Measurements from ENCODE around the gene CACNB1. TPM values are rescaled to one million over a fixed set of nuclear protein-coding genes. Genes with fewer than 3 reads are reported as not detected.

Gene CACNB1
- total RNA-seq, 3 donors from 2014 or later (not counting 1 experiment from before 2014, with no cell fraction given) = 23.7 to 28.5 (median 28.1) TPM

DNA sequence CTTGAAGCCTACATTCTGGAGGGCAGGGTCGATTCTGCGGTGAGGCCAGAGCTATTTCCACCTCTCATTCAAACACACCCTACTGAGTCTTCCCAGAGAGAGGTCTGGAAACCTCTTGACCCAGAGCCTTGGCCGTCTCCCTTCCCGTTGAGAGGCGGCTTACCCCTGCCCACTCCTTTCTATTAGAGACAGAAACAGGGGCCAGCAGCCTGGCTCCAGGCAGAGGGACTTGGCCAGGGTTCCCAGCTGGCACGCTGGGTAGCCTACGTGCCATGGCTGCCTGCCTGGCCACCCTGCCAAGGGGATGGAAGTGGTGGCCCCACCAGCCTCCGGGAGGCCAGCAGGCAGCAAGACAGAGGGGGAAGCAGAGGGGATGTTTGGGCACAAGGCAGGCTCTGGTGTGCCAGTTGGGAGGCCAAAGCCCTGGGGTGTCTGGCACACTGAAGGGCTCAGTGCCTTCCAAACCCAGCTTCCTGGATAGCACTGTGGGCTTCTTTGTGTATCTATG lies 22.2 kb upstream of the CACNB1 start:
- H3K27me3 ChIP-seq (ENCODE audit: control insufficient read depth, insufficient read depth, low read length) = peaks cover 9% of the 10 kb centered on the region
- no peaks in the 10 kb centered on the region for H3K9me3 Mint-ChIP-seq
- H3K4me1 Mint-ChIP-seq = peaks cover 0 to 11% of the 10 kb centered on the region in 2 donors
- TF ChIP-seq CTCF (IDR thresholded peaks at IDR 0.05) = no peak
- no peak overlapping the region for H3K27ac Mint-ChIP-seq
- no peaks in the 10 kb centered on the region for H3K36me3 ChIP-seq (ENCODE audit: control insufficient read depth, insufficient read depth, low read length)
- no peak for DNase-seq
- no peaks in the 10 kb centered on the region for H3K36me3 Mint-ChIP-seq
- H3K27ac ChIP-seq (ENCODE audit: low read length) = no peak overlapping the region
- no peaks in the 10 kb centered on the region for H3K4me1 ChIP-seq (ENCODE audit: control insufficient read depth, insufficient read depth, low read length)
- H3K27me3 Mint-ChIP-seq (ENCODE audit: low read depth in 2 of 2) = peaks cover 33 to 42% of the 10 kb centered on the region in 2 donors
- WGBS (ENCODE audit: insufficient coverage) = 87% methylated on average over 8 of the region's 8 CpGs
- no peaks in the 10 kb centered on the region for H3K9me3 ChIP-seq (ENCODE audit: control insufficient read depth, insufficient read depth, low read length)
- no peak for ATAC-seq
- no peak overlapping the region for H3K4me3 Mint-ChIP-seq
- intact Hi-C loops (cut with micrococcal nuclease) = no loop called here
- H3K4me3 ChIP-seq (ENCODE audit: low read length) = no peak overlapping the region

DNA sequence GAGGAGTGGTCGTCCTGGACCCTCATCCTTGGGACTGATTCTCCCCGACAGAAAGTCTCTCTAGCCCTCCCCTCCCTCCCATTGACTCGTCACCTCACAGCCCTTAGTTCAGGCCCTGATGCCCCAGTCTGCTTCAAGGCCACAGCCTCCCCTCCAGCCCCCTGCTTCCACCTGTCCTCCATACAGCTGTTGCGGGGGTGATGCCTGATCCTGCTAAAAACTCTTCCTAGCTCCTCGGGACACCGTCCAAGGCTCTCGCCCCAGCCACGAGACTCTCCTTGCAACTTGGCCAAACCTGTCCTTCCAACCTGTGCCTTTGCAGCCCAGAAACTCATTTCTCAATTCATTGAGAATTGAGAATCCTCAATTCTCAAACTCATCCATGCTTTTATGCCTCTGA lies 21.4 kb upstream of the CACNB1 start:
- Histone ChIP-seq H3K27ac (ENCODE audit: low read length) (no peak overlapping the region), H3K9me3 (ENCODE audit: control insufficient read depth, insufficient read depth, low read length) (no peaks in the 10 kb centered on the region), H3K36me3 (ENCODE audit: control insufficient read depth, insufficient read depth, low read length) (no peaks in the 10 kb centered on the region), H3K27me3 (ENCODE audit: control insufficient read depth, insufficient read depth, low read length) (peaks cover 3% of the 10 kb centered on the region), H3K4me1 (ENCODE audit: control insufficient read depth, insufficient read depth, low read length) (no peaks in the 10 kb centered on the region), H3K4me3 (ENCODE audit: low read length) (no peak overlapping the region)
- Mint-ChIP-seq H3K27ac (no peak overlapping the region), H3K4me3 (no peak overlapping the region), H3K4me1 (peaks cover 0 to 7% of the 10 kb centered on the region in 2 donors), H3K36me3 (no peaks in the 10 kb centered on the region), H3K27me3 (ENCODE audit: low read depth in 2 of 2) (peaks cover 27 to 38% of the 10 kb centered on the region in 2 donors), H3K9me3 (no peaks in the 10 kb centered on the region)
- 89% methylated on average over 6 of the region's 8 CpGs for WGBS (ENCODE audit: insufficient coverage)
- DNase-seq (no peak), ATAC-seq (no peak)
- intact Hi-C loops (cut with micrococcal nuclease) = no loop called here
- no peak for TF ChIP-seq CTCF (IDR thresholded peaks at IDR 0.05)

DNA sequence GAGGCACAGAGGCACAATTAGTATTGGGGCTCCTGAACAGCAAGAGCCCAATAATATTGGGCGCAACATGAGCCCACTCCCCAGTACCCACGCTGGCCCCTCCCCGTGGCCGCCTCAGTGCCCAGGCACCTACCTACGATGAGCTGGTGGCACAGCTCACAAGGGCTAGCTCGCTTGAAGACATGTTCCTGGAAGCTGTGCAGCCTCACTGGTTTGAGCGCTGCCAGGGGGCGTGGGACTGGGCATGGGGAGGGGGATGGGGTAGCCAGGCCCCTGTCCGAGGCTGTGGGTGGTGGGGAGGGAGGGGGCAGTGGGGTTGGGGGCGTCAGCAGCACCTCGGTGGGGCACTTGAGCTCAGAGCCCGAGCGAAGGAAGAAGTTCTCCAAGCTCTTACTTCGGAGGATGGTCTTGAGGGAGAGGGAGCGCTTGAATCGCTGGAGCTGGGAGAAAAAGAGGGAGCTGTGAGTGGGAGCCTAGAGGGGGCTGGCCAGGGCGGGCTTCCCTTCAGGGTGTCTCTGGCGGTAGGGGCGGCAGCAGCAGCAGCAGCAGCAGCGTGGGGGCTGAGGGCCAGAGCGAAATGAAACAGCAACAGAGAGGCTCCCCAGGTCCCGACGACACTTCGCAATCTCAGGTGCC lies 20.4 kb upstream of the CACNB1 start:
- Histone ChIP-seq H3K36me3 (ENCODE audit: control insufficient read depth, insufficient read depth, low read length) (no peaks in the 10 kb centered on the region), H3K27ac (ENCODE audit: low read length) (no peak overlapping the region), H3K4me1 (ENCODE audit: control insufficient read depth, insufficient read depth, low read length) (no peaks in the 10 kb centered on the region), H3K27me3 (ENCODE audit: control insufficient read depth, insufficient read depth, low read length) (no peaks in the 10 kb centered on the region), H3K4me3 (ENCODE audit: low read length) (no peak overlapping the region), H3K9me3 (ENCODE audit: control insufficient read depth, insufficient read depth, low read length) (no peaks in the 10 kb centered on the region)
- DNase-seq = no peak
- intact Hi-C loops (cut with micrococcal nuclease) = no loop called here
- Mint-ChIP-seq H3K4me1 (peaks cover 0 to 4% of the 10 kb centered on the region in 2 donors), H3K9me3 (no peaks in the 10 kb centered on the region), H3K4me3 (no peak overlapping the region), H3K27ac (no peak overlapping the region), H3K36me3 (no peaks in the 10 kb centered on the region), H3K27me3 (ENCODE audit: low read depth in 2 of 2) (peaks cover 24 to 33% of the 10 kb centered on the region in 2 donors)
- WGBS (ENCODE audit: insufficient coverage) = 23% methylated on average over 24 of the region's 24 CpGs
- no peak for ATAC-seq
- TF ChIP-seq CTCF (IDR thresholded peaks at IDR 0.05) = no peak

DNA sequence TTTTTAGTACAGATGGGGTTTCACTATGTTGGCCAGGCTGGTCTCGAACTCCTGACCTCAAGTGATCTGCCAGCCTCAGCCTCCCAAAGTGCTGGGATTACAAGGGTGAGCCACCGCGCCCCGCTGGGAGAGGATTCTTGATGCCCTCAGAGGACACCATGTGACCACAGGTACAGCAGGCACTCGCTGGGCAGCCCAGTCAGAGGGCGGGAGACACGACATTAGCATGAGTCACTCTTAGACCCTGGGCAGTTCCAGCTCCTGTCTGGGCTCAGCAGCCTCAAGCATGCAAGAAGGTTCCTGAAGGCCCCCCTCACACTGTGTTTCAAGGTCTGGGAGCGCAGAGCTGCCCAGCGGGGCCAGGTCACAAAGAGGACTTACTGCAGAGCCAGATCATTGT lies 16.4 kb upstream of the CACNB1 start:
- no peaks in the 10 kb centered on the region for H3K9me3 ChIP-seq (ENCODE audit: control insufficient read depth, insufficient read depth, low read length)
- peaks cover 19% of the 10 kb centered on the region for H3K4me1 ChIP-seq (ENCODE audit: control insufficient read depth, insufficient read depth, low read length)
- no peak overlapping the region for H3K27ac ChIP-seq (ENCODE audit: low read length)
- H3K9me3 Mint-ChIP-seq = no peaks in the 10 kb centered on the region
- WGBS (ENCODE audit: insufficient coverage) = 84% methylated on average over 9 of the region's 9 CpGs
- no peaks in the 10 kb centered on the region for H3K36me3 ChIP-seq (ENCODE audit: control insufficient read depth, insufficient read depth, low read length)
- peaks cover 16 to 30% of the 10 kb centered on the region in 2 donors for H3K27me3 Mint-ChIP-seq (ENCODE audit: low read depth in 2 of 2)
- ATAC-seq = no peak
- H3K27me3 ChIP-seq (ENCODE audit: control insufficient read depth, insufficient read depth, low read length) = peaks cover 10% of the 10 kb centered on the region
- no peak for DNase-seq
- peaks cover 0 to 18% of the 10 kb centered on the region in 2 donors for H3K4me1 Mint-ChIP-seq
- H3K27ac Mint-ChIP-seq = no peak overlapping the region
- no peak for TF ChIP-seq CTCF (IDR thresholded peaks at IDR 0.05)
- no peak overlapping the region for H3K4me3 Mint-ChIP-seq
- H3K4me3 ChIP-seq (ENCODE audit: low read length) = no peak overlapping the region
- intact Hi-C loops (cut with micrococcal nuclease) = no loop called here
- no peaks in the 10 kb centered on the region for H3K36me3 Mint-ChIP-seq
